Measurements from ENCODE around the gene CHRM4. TPM values are rescaled to one million over a fixed set of nuclear protein-coding genes. Genes with fewer than 3 reads are reported as not detected.
"Not testable (repeated sequence)": the region's sequence is repeated elsewhere in the genome, so short reads cannot be mapped to it uniquely, and the experiment has no call there.

The CHRM4 gene
- total RNA-seq, 1 experiment from 2014 or later = not detected

DNA sequence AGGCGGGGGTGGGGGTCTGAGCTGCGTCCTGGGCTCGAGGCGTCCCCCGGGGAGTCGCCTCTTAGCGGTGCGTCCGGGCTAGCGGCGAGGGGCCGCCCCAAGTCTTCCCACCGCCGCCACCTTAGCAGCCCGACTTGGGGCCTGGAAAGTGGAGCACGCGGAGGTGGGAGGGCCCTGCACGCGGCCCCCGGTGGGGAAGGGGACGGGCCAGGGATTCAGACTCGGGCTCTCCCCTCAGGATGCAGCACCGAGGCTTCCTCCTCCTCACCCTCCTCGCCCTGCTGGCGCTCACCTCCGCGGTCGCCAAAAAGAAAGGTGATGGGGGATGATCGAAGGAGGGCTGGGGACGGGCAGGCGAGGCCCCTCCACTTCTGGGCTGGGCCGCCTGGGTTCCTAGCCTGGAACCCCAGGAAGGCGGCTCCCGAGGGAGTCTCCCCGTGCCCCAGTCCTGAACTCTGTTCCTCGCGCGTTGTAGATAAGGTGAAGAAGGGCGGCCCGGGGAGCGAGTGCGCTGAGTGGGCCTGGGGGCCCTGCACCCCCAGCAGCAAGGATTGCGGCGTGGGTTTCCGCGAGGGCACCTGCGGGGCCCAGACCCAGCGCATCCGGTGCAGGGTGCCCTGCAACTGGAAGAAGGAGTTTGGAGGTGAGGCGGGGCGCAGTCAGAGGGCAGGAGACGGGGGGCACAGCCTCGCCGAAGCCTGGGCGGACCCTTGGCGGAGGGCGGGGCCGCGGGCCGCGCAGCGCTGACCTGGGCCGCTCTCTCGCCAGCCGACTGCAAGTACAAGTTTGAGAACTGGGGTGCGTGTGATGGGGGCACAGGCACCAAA, 9.5 kb downstream of the CHRM4 start:
- peak; percentile 56 for DNase-seq (ENCODE audit: low read depth)

- peak; percentile 49 for DNase-seq (ENCODE audit: low read depth)
Observed at GRCh38 chr11:46381048-46381818, 10.3 kb downstream of the CHRM4 start, which contains the start of gene MDK. Gene MDK, plus strand, starts transcription at chr11:46381669. Its CDS starts 389 bp downstream, at chr11:46382058.

GRCh38 chr11:46380340-46381047, 11.1 kb downstream of the CHRM4 start:
- peak; percentile 71 for DNase-seq (ENCODE audit: low read depth)

DNA sequence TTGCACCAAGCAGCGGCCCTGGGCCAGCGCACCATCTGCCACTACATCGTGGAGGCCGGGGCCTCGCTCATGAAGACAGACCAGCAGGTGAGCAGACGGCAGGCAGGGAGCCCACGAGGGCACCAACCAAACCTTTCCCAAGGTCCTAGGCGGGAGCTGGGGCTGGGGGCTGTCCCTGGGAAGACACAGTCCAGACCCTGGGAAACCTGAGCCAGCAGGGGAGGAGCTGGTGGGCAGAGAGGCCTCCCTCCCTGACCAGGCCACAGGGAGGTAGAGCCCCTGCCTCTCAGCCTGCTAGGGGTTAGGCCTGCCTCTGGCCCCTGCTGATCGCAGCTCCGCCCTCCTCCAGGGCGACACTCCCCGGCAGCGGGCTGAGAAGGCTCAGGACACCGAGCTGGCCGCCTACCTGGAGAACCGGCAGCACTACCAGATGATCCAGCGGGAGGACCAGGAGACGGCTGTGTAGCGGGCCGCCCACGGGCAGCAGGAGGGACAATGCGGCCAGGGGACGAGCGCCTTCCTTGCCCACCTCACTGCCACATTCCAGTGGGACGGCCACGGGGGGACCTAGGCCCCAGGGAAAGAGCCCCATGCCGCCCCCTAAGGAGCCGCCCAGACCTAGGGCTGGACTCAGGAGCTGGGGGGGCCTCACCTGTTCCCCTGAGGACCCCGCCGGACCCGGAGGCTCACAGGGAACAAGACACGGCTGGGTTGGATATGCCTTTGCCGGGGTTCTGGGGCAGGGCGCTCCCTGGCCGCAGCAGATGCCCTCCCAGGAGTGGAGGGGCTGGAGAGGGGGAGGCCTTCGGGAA, 11.9 kb downstream of the CHRM4 start:
- peak; percentile 33 for DNase-seq (ENCODE audit: low read depth)

DNA sequence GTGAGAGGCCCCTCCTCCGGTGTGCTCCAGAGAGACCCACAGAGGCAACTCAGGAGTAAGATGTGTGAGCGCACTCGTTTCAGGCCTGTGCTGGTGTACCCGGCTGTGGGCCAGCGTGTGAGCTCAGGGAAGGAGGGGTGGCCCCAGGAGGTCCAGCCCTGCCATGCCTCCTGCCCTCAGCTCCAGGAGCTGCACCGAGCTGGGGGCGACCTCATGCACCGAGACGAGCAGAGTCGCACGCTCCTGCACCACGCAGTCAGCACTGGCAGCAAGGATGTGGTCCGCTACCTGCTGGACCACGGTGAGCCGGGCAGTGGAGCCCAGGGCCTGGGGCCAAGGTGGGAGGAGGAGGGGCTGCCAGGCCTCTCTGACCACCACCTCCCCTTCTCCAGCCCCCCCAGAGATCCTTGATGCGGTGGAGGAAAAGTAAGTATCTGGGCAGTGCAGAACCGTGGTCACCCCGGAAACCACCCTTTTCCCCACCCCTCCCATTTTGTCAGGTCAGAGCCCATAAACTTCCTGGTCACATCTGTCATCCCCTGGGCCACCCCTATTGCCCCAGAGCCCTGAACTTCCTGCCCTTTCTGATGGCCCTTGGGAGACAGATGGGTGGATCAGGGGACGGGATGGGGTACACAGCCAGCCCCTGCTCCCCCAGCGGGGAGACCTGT, 12.6 kb downstream of the CHRM4 start:
- DNase-seq (ENCODE audit: low read depth) = no peak

DNA sequence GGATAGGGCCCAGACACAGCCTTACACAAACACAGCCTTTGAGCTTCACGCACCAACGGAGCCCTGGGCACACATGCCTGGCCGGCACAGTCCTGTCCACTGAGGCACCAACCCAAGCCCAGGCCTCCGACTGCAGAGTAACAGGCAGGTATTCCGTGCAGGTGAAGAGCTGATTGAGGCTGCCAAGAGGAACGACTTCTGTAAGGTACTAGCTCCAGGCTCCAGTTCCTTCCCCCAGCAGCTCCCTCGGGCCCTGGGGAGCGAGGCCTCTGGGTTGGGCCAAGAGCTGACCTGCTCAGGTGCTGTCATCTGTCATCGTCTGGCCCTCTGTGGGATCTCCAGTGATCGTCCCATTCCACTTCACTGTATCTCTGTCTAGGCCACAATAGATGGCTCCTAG, 13.3 kb downstream of the CHRM4 start:
- no peak for DNase-seq (ENCODE audit: low read depth)

GRCh38 chr11:46377831-46378230, 13.7 kb downstream of the CHRM4 start:
- no peak for DNase-seq (ENCODE audit: low read depth)

GRCh38 chr11:46377290-46377689, 14.3 kb downstream of the CHRM4 start:
- DNase-seq (ENCODE audit: low read depth) = no peak

GRCh38 chr11:46376258-46377050, 15.1 kb downstream of the CHRM4 start:
- DNase-seq (ENCODE audit: low read depth) = no peak

DNA sequence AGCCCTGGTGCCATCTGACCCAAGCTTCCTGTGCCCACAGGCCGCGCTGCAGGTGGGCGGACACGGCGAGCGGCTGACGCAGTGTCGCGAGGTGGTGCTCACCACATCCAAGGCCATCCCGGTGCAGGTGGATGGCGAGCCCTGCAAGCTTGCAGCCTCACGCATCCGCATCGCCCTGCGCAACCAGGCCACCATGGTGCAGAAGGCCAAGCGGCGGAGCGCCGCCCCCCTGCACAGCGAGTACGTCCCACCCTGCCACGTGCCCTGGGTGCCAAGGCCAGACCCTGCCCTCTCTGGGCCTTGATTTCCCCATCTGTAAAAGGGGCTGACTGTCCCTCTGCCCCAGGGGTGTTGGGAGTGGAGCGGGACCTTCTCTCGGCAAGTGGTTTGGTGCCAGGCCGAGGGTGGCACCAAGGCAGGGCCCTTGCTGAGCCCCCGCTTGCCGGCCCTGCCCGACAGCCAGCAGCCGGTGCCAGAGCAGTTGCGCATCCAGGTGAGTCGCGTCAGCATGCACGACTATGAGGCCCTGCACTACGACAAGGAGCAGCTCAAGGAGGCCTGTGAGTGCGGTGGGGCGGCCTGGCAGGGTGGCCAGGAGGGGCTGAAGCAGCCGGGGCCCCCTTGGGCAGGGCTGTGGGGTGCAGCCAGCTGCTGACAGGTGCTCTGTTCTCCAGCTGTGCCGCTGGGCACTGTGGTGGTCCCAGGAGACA, 16.0 kb downstream of the CHRM4 start:
- DNase-seq (ENCODE audit: low read depth) = no peak

- DNase-seq (ENCODE audit: low read depth) = no peak
Observed at GRCh38 chr11:46374815-46375214, 16.8 kb downstream of the CHRM4 start.

DNA sequence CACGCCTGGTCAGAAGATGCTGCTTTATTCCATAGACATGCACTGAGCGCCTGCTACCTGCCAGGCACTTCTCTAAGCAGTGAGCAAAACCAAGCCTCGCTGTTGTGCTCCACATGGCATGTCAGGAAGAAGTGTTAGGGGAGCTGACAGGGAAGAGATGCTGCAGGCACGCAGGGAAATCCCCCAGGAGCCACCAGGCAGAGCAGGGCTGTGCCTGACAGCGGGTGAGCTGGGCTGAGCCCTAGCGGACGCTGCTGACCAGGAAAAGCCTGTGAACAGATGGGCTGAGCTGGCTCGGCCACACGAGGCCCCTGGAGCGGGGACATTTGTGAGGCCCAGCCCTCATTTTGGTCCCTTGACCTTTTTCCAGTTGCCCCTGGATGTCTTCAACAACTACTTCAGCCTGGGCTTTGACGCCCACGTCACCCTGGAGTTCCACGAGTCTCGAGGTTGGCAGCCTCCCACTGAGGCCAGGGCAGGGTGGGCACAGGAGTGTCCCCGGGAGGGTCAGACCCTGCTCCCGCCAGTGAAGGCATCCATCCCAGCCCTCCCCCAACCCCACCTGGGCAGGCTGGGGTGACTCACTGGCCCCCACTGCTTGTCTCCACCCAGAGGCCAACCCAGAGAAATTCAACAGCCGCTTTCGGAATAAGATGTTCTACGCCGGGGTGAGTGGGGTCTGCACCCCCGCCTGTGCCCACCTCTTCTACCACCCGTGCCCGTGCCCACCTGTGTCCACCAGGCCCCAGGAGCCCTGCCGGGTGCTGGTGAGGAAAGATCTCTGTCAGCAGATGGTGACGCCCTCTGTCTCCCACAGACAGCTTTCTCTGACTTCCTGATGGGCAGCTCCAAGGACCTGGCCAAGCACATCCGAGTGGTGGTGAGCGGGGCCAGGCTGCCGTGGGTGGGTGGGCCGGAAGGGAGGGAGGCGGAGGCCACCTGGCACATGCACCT, 17.5 kb downstream of the CHRM4 start:
- DNase-seq (ENCODE audit: low read depth) = no peak

DNA sequence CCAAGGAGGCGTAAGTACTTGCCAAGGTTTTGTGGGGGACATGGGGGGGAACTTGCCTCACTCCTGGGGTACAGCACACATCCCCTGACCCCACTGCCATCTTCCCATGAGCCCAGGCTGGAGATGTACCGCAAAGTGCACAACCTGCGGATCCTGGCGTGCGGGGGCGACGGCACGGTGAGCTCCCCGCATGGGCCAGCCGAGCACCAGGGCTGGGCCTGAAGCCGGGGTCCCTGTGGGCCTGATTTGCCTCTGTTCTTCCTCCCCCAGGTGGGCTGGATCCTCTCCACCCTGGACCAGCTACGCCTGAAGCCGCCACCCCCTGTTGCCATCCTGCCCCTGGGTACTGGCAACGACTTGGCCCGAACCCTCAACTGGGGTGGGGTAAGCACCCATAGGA, 19.1 kb downstream of the CHRM4 start:
- not testable (repeated sequence) for DNase-seq (ENCODE audit: low read depth)

DNA sequence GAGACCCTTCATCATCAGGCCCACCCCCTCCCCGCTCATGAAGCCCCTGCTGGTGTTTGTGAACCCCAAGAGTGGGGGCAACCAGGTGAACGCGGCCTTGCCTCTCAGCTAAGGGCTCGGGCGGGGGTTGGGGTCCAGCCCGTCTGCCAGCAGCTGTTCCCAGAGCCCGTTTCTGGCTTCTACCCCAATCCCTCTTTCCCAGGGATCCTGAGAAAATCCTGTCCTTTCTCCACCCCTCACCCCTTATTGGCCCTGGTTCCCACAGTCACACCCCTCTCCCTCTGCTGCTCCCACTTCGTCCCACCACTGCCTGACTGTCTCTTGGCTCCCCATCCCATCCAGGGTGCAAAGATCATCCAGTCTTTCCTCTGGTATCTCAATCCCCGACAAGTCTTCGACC, 19.5 kb downstream of the CHRM4 start:
- no peak for DNase-seq (ENCODE audit: low read depth)

GRCh38 chr11:46371262-46371661, 20.3 kb downstream of the CHRM4 start:
- DNase-seq (ENCODE audit: low read depth) = not testable (repeated sequence)

DNA sequence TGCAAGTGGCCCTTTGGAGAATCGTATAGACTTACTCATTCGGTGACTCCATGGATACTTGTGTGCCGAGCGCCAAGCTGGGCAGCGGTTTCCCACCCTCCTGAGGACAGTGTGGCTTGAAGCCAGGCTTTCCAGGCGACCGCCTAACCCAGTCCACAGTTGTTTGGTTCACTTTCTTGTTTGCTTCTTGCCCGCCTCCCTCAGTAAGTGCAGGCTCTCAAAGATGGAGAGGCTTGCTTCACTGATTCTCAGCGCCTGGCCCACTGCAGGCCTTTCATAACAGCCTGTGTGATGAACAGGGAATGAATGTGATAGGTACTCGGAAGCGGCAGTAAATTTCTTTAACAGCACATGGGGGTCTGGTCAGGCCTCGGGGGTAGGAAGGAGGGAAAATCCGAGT, 21.3 kb downstream of the CHRM4 start:
- DNase-seq (ENCODE audit: low read depth) = no peak

DNA sequence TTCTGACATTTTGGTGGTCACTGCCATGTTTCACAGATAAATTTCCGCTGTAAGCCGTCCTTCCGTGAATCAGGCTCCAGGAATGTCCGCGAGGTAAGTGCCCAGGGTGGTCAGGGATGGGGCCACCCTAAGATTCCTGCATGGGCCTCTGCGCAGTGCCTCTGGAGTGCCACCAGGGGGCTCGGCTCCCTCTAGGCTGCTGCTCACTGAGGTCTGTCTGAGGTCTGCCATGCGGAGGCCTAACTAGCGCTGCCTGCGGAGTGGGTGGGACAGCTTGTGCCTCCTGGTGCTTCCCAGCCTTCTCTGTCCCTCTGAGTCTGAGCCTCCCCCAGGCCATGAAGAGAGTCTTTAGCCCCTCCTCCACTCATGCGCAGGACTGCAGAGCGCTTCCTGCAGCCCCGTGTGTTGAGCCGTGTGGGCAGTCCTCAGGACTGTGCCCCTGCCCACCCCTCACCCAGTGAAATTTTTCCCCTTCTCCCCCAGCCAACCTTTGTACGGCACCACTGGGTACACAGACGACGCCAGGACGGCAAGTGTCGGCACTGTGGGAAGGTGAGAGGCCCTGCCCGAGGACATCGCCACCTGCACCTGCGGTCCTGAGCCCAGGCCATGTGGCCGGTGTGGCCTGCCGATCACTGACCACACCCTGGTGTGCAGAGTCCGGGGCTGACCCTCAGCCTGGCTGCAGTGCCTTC, 22.0 kb downstream of the CHRM4 start:
- peak; percentile 77 for DNase-seq (ENCODE audit: low read depth)

DNA sequence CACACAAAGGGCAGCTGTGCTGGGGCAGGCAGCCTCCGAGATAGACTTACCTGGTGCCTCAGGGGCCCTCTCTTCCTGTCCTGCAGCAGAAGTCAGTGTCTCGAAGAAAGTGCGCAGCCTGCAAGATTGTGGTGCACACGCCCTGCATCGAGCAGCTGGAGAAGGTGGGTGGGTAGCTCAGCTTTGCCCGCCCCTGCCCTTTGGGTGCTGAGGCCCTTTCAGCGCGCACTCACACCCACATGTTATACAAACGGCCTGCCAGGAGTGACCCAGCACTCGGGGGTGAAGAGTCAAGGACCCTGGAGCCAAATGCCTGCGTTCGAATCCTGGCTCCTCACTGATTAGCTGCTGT, 23.7 kb downstream of the CHRM4 start:
- DNase-seq (ENCODE audit: low read depth) = no peak
